Measurements from ENCODE around the gene SHQ1. TPM values are rescaled to one million over a fixed set of nuclear protein-coding genes. Genes with fewer than 3 reads are reported as not detected.

Gene SHQ1
- total RNA-seq, 2 donors from 2014 or later: 9.6 to 11.2 TPM

DNA sequence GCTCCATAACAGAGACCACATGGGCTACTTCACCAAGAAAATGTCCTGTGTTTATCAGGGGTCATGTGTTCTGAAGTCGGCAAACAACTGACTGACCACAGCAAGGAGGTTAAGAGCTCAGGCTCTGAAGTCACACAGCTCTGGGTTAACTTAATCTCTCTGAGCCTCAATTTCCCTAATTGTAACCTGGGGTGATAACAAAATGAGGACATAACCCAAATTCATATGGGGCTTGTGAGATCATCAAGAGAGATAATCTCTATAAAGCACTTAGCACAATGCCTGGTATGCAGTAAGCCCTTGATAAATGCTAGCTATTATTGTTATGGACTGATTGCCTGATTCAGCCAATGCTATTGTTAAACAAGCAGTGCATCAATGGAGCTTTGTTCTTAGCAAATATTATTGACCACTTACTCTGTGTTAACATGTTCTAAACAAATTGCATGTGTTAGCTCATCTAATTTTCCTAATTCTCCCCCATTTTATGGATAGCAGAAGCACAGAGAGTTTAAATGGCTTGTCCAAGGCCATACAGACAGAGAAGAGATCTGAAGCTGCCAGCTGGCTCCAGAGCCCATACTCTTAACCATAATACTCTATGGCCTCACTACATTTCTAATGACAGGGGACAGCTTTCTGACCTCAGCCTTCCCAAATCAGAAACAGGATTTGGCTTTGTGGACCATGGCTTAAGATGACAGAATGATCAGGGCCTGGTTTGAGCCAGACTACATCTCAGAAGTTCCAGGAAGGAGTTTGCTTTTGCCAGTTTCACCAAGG is 78.3 kb downstream of the SHQ1 start:
- no peak for TF ChIP-seq POLR2A (IDR thresholded peaks at IDR 0.05)
- TF ChIP-seq, protein P1, sequence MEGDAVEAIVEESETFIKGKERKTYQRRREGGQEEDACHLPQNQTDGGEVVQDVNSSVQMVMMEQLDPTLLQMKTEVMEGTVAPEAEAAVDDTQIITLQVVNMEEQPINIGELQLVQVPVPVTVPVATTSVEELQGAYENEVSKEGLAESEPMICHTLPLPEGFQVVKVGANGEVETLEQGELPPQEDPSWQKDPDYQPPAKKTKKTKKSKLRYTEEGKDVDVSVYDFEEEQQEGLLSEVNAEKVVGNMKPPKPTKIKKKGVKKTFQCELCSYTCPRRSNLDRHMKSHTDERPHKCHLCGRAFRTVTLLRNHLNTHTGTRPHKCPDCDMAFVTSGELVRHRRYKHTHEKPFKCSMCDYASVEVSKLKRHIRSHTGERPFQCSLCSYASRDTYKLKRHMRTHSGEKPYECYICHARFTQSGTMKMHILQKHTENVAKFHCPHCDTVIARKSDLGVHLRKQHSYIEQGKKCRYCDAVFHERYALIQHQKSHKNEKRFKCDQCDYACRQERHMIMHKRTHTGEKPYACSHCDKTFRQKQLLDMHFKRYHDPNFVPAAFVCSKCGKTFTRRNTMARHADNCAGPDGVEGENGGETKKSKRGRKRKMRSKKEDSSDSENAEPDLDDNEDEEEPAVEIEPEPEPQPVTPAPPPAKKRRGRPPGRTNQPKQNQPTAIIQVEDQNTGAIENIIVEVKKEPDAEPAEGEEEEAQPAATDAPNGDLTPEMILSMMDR (IDR thresholded peaks at IDR 0.05): no peak
- no peaks in the 10 kb centered on the region for H3K4me1 ChIP-seq
- no peaks in the 10 kb centered on the region for H3K9me3 ChIP-seq
- H3K27me3 ChIP-seq: no peaks in the 10 kb centered on the region
- DNase-seq (no peak), ATAC-seq (no peak)
- no peak overlapping the region for H3K27ac ChIP-seq
- no peak overlapping the region for H3K4me3 ChIP-seq
- WGBS, 2 donors: 89 to 94% methylated on average over 1 of the region's 1 CpG
- H3K36me3 ChIP-seq (replicated peaks in 1 of 2; ENCODE audit: insufficient read depth in 1 of 2, low read depth in 2 of 2): no peaks in the 10 kb centered on the region
- intact Hi-C loops (cut with DNase I): no loop called here

DNA sequence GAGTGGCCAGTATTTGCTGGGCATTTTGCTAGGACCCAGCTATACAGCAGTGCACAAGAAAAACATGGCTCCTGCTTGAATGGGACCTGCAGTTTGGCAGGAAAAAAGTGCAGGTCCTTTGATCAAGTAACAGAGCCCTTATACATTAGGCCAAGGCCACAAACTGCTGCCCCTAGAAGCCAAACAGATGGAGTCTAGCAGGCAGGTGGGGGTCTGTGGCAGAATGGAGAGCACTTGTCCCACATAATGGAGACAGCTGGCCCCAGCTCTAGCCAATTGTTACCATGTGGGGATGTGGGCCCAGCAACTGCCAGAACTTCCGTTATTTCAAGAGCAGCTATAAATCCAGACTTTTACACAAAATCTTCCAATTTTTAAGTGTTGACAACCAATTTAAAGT is 79.3 kb downstream of the SHQ1 start:
- intact Hi-C loops (cut with DNase I): no loop called here
- no peak for DNase-seq
- 85 to 93% methylated on average over 1 of the region's 1 CpG for WGBS, 2 donors

DNA sequence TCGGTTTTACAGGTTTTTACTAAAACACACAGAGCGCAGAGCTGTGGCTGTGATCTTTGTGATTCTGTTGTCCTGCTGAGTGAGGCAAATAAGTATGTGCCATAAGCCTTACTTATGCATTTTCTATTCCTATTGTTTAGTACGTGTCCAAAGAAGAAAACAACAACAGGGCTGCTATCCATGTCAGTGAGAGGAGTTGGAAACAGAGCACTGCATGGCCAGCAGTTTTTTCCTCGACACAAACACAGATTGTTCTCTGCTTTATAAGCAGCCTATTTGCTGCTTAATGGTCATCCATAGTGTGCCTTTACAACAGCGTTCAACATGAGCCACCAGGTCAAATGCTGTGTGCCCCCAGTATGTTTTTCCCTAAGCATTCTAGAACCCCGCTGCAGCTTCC is 79.8 kb downstream of the SHQ1 start:
- H3K4me1 ChIP-seq: no peaks in the 10 kb centered on the region
- intact Hi-C loops (cut with DNase I): no loop called here
- no peaks in the 10 kb centered on the region for H3K36me3 ChIP-seq (replicated peaks in 1 of 2; ENCODE audit: insufficient read depth in 1 of 2, low read depth in 2 of 2)
- DNase-seq: no peak
- TF ChIP-seq, protein P1 (IDR thresholded peaks at IDR 0.05): no peak
- TF ChIP-seq POLR2A (IDR thresholded peaks at IDR 0.05): no peak
- ATAC-seq: no peak
- no peaks in the 10 kb centered on the region for H3K9me3 ChIP-seq
- no peak overlapping the region for H3K4me3 ChIP-seq
- H3K27ac ChIP-seq: no peak overlapping the region
- no peaks in the 10 kb centered on the region for H3K27me3 ChIP-seq
- 90 to 94% methylated on average over 6 of the region's 6 CpGs for WGBS, 2 donors

More for the DNA sequence above, 79.3 kb downstream of the SHQ1 start:
- no peaks in the 10 kb centered on the region for H3K36me3 ChIP-seq (replicated peaks in 1 of 2; ENCODE audit: insufficient read depth in 1 of 2, low read depth in 2 of 2)
- TF ChIP-seq POLR2A (IDR thresholded peaks at IDR 0.05): no peak
- TF ChIP-seq, protein P1 (IDR thresholded peaks at IDR 0.05): no peak
- ATAC-seq: no peak
- H3K9me3 ChIP-seq: no peaks in the 10 kb centered on the region
- no peaks in the 10 kb centered on the region for H3K4me1 ChIP-seq
- H3K27ac ChIP-seq: no peak overlapping the region
- H3K4me3 ChIP-seq: no peak overlapping the region
- no peaks in the 10 kb centered on the region for H3K27me3 ChIP-seq

DNA sequence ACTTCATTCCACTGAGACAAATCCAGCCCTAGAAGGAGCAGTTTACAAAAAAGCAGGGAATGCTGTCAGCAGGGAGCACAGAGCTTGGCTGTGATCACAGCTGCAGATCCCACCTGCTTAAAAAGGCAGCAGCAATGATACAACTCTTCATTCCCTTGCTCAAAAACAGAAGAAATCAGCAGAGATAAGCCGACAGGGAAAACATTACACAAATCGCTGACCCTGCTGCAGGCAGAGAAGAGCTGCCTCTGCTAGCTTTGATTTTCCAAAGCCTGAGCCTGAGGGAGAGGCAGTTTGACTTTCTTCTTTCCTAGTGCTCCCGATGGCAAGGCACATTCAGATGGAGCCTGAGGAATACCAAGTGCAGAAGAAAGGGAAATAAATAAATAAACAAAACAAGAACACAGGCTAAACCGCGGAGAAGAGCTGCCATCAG is 80.2 kb downstream of the SHQ1 start:
- Histone ChIP-seq H3K27ac (no peak overlapping the region), H3K27me3 (no peaks in the 10 kb centered on the region)
- 53 to 59% methylated on average over 5 of the region's 5 CpGs for WGBS, 2 donors

More for the DNA sequence above, 80.2 kb downstream of the SHQ1 start:
- Histone ChIP-seq H3K36me3 (replicated peaks in 1 of 2; ENCODE audit: insufficient read depth in 1 of 2, low read depth in 2 of 2) (no peaks in the 10 kb centered on the region), H3K9me3 (no peaks in the 10 kb centered on the region), H3K4me1 (no peaks in the 10 kb centered on the region), H3K4me3 (no peak overlapping the region)
- TF ChIP-seq, protein P1 (IDR thresholded peaks at IDR 0.05): no peak
- no peak for TF ChIP-seq POLR2A (IDR thresholded peaks at IDR 0.05)
- intact Hi-C loops (cut with DNase I): no loop called here
- ATAC-seq (no peak), DNase-seq (no peak)
